ENCODE data around the gene CRIM1.
A peak's percentile ranks its signal among the peaks of the same experiment; 100 is the strongest.

CRIM1 gene

DNA sequence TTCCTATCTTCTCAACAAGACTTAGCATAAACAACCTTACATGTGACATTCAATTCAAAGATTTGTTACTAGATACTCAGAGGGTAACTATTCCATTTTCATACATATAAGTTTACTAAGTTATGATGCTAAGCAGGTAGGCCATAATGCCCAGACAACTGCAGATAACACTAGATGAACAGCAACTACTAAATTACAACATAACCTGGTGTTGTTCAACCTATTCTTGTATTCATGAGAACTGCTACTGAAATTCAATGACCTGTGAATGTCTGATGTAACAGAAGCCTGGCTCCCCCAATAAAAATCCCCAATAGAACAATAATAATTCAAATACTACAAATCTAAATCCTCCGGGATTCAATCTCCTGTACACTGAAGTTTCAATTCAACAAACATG is 217.6 kb downstream of the CRIM1 start:
- CTCF ChIA-PET = no interaction called here
- DNase-seq (ENCODE audit: low spot score) = no peak

DNA sequence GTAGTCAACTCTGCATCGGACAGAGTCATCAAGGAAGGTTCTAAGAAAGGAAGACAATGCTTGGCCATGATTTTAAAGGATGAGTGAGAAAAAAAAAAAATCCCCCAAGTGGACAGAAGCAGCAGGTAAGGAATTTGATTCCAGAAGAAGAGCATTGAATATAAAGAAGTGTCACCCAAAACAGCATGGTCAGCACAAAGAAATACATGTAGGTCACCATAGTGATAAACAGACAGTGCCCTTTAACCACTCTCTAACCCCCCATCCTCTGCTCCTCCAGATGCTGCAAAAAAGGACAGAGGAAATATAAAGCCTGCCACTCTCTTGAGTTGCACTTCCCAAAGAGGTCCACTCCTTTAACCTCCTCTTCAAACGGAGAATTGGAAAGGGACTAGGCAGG is 219.0 kb downstream of the CRIM1 start:
- TF ChIP-seq, protein P1, sequence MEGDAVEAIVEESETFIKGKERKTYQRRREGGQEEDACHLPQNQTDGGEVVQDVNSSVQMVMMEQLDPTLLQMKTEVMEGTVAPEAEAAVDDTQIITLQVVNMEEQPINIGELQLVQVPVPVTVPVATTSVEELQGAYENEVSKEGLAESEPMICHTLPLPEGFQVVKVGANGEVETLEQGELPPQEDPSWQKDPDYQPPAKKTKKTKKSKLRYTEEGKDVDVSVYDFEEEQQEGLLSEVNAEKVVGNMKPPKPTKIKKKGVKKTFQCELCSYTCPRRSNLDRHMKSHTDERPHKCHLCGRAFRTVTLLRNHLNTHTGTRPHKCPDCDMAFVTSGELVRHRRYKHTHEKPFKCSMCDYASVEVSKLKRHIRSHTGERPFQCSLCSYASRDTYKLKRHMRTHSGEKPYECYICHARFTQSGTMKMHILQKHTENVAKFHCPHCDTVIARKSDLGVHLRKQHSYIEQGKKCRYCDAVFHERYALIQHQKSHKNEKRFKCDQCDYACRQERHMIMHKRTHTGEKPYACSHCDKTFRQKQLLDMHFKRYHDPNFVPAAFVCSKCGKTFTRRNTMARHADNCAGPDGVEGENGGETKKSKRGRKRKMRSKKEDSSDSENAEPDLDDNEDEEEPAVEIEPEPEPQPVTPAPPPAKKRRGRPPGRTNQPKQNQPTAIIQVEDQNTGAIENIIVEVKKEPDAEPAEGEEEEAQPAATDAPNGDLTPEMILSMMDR (conservative IDR thresholded peaks at IDR 0.05; ENCODE audit: low read depth) = no peak
- ChIA-PET CTCF (no interaction called here), POLR2A (ENCODE audit: low non-redundant PET) (no interaction called here)
- no peak for DNase-seq (ENCODE audit: low spot score)
- H3K27ac ChIP-seq = no peak overlapping the region

More for the DNA sequence above, 217.6 kb downstream of the CRIM1 start:
- POLR2A ChIA-PET (ENCODE audit: low non-redundant PET) = no interaction called here
- TF ChIP-seq, protein P1 (conservative IDR thresholded peaks at IDR 0.05; ENCODE audit: low read depth) = no peak
- H3K27ac ChIP-seq = no peak overlapping the region

DNA sequence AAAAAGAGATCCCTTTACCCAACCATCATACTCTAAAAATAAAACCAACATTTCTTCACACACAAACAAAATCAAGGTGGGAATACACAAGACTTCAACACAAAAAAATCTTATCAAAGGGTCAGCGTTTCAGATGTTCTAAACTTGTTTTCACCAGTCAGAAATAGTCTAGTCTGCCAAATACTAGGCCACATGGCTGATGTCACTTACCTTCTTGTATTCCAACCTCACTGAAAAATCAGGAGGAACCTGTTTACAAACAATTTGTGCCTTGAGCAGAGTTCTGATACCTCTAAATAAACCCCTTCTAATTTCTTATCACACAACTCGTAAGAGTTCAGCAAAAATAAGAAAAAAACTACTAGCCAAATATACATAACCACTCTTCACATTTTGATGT is 222.3 kb downstream of the CRIM1 start:
- TF ChIP-seq, protein P1 (conservative IDR thresholded peaks at IDR 0.05; ENCODE audit: low read depth) = no peak
- DNase-seq (ENCODE audit: low spot score) = no peak
- POLR2A ChIA-PET (ENCODE audit: low non-redundant PET) = no interaction called here
- no peak overlapping the region for H3K27ac ChIP-seq
- CTCF ChIA-PET = interaction anchor here (0.7 kb wide), 1 partner anchor 45 kb away, joined by 3 read pairs; no protein-coding TSS in a partner anchor

DNA sequence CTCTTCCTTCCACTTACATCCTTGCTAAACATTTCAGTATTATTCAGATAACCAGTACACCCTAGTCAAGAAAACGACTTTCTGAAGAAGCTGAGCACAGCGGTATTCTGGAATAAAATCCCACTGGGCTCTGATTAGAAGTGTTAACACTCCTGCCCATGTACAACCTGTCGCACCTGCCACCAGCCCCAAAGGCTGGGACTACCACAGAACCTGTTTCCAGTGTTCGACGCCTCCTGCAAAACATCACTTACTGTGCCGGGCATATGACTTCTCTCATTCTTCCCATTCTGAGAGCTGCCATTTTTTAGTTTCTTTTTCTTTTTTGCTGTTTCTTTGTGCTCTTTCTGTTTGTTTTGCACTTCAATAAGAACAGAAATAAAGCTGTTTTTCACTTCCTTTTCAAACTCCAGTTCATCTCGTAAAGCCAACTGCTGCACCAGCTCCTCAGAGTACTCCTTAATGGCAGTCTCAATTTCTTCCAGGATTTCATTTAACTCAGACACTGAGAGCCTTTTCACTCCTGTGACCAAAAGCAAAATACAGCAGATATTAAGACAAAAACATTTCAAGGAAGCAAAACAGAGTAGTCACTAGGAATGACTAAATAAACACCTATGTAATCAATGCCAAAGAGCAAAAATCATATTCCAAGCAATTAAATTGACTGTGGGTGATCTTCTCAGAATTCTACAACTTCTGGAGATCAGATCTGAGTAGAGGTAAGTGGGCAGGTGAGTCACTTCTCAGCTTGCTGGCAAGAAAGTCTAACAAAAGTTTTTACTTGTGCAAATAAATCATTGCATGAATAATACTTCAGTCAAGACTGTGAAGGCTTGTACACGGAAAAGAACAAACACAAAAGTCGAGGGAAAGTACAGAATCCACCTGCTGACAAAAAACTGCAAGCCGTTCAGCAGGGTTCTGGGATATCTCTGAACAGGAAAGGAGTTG is 223.0 kb downstream of the CRIM1 start:
- ChIA-PET POLR2A (ENCODE audit: low non-redundant PET) (no interaction called here), CTCF (interaction anchor here (0.6 to 0.7 kb wide), 2 partner anchors 45 to 73 kb away, joined by 3 read pairs; no protein-coding TSS in a partner anchor)
- TF ChIP-seq, protein P1 (conservative IDR thresholded peaks at IDR 0.05; ENCODE audit: low read depth) = no peak
- no peak overlapping the region for H3K27ac ChIP-seq
- peak; percentile 50 for DNase-seq (ENCODE audit: low spot score)

DNA sequence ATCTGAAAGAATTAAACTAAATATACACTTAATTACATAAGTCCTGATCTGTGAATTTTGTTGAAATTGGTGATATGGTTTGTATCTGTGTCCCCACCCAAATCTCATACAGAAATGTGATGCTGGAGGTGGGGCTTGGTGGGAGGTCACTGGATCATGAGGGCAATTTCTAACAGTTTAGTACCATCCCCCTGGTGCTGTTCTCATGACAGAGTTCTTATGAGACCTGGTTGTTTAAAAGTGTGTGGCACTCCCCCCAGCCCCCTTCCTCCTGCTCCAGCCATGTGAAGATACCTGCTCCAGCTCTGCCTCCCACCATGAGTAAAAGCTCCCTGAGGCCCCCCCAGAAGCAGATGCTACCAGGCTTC is 223.7 kb downstream of the CRIM1 start:
- TF ChIP-seq, protein P1 (conservative IDR thresholded peaks at IDR 0.05; ENCODE audit: low read depth) = no peak
- CTCF ChIA-PET = no interaction called here
- POLR2A ChIA-PET (ENCODE audit: low non-redundant PET) = no interaction called here
- no peak for DNase-seq (ENCODE audit: low spot score)
- H3K27ac ChIP-seq = no peak overlapping the region

DNA sequence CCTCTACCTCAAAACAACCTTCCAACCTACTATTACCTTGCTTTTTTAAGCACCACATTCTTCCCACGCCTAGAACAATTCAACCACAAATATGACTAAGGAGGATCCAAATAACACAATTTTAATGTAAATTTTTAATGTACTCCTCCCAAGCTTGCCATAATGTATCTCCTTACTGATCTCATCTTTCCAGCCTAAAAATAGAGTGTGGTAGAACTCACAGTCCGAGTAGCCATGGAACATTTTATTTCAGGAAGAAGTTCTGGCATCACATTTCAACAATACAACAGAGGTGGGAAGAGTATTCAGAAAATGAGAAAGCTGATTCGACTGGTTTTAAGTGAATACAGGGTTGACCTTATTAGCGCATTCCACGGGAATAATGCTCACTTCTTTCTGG is 227.0 kb downstream of the CRIM1 start:
- CTCF ChIA-PET = no interaction called here
- H3K27ac ChIP-seq = no peak overlapping the region
- POLR2A ChIA-PET (ENCODE audit: low non-redundant PET) = no interaction called here
- DNase-seq (ENCODE audit: low spot score) = no peak
- TF ChIP-seq, protein P1 (conservative IDR thresholded peaks at IDR 0.05; ENCODE audit: low read depth) = no peak

Measured in RWPE1 (cell line).